K562 (cell line): ENCODE measurements around the gene KCNAB1. TPM values are rescaled to one million over a fixed set of nuclear protein-coding genes. Genes with fewer than 3 reads are reported as not detected.
A peak's percentile ranks its signal among the peaks of the same experiment; 100 is the strongest.

Experiments used
- IRF9 ChIP-seq: fragments of 450-650 bp; IDR thresholded peaks from 2 replicates; pipeline ENCODE4 v1.6.1; 2016; ENCODE audit warnings: missing biosample characterization, missing genetic modification characterization
- L3MBTL2 ChIP-seq: fragments of 450-650 bp; IDR thresholded peaks from 2 replicates; pipeline ENCODE4 v1.6.1; 2016; ENCODE audit warnings: mild to moderate bottlenecking, moderate library complexity
- NCOR1 ChIP-seq: fragments of 450-650 bp; IDR thresholded peaks from 2 replicates; pipeline ENCODE4 v1.6.1; 2016; ENCODE audit warnings: mild to moderate bottlenecking, moderate library complexity
- PKNOX1 ChIP-seq: fragments of 450-650 bp; IDR thresholded peaks from 2 replicates; pipeline ENCODE4 v1.6.1; 2016
- PPARD ChIP-seq: fragments of 250-450 bp; sonication (Bioruptor Pico); IDR thresholded peaks from 2 replicates; pipeline ENCODE4 v1.8.0; 2022; ENCODE audit warnings: inconsistent platforms, mild to moderate bottlenecking, moderate library complexity
- SETDB1 ChIP-seq: IDR thresholded peaks from one replicate; pipeline ENCODE4 v1.6.1; 2012; ENCODE audit warnings: low read length, control low read depth, inconsistent platforms
- SREBF2 ChIP-seq: sonication (generic); formaldehyde crosslinking; IDR thresholded peaks from 2 replicates; pipeline ENCODE4 v1.4.0; 2020; ENCODE audit warnings: mild to moderate bottlenecking, missing genetic modification reagents
- STAT5B ChIP-seq: fragments of 250-450 bp; sonication (Bioruptor Pico); IDR thresholded peaks from 2 replicates; pipeline ENCODE4 v1.8.0; 2021; ENCODE audit warnings: mild to moderate bottlenecking, inconsistent platforms
- ZBTB40 ChIP-seq, 2 experiments: fragments of 450-650 bp in 1 of 2; sonication (generic) in 1 of 2; formaldehyde crosslinking in 1 of 2; IDR thresholded peaks; 2 replicates each; pipeline versions ENCODE4 v1.7.1 to v1.9.0; 2016 to 2022; ENCODE audit warnings: inconsistent platforms in 1 of 2, mild to moderate bottlenecking in 1 of 2, missing genetic modification reagents in 1 of 2
- ZC3H11A ChIP-seq: IDR thresholded peaks from 2 replicates; pipeline ENCODE4 v1.6.1; 2012; ENCODE audit warnings: low read depth, low read length, improper control_type of control experiment
- ZNF592 ChIP-seq: fragments of 450-650 bp; IDR thresholded peaks from 2 replicates; pipeline ENCODE4 v1.6.1; 2017; ENCODE audit warnings: antibody characterized with exemption, mild to moderate bottlenecking
- polyA plus RNA-seq, 8 experiments: library from polyadenylated mRNA; depleted of rRNA in 4 of 8; stranded (reverse) in 5 of 8; unstranded in 3 of 8; fragments of >200 nt; fragmentation: Nextera tagmentation in 2 of 8; fragmentation: Illumina TruSeq in 1 of 8; extraction: Ambion mirVana in 2 of 8; extraction: Trizol in 1 of 8; gene quantifications; 2 replicates each; pipeline versions ENCODE4 v1.2.1 to v1.2.3, GENCODE V29; 2011 to 2014; ENCODE audit warnings: inconsistent platforms in 1 of 8, missing spikeins in 1 of 8
- total RNA-seq, 7 experiments: library from RNA; depleted of rRNA in 6 of 7; stranded (reverse); fragments of >200 nt in 6 of 7; fragmentation: Illumina TruSeq in 2 of 7; extraction: Trizol in 2 of 7; gene quantifications; 2 replicates each; pipeline versions ENCODE4 v1.2.1 to v1.2.3, GENCODE V29; 2011 to 2021; ENCODE audit warnings: low replicate concordance in 1 of 7

KCNAB1 gene
- total and polyA plus RNA-seq, 9 of the 15 experiments (the other 6 are each of a cell fraction or from before 2014, with no cell fraction given), result 0.14 to 1.2 (median 0.51) TPM

- peak; percentile 44 for TF ChIP-seq ZBTB40 (IDR thresholded peaks at IDR 0.05)
- TF ChIP-seq ZBTB40 (CRISPR knock-in tag; IDR thresholded peaks at IDR 0.05), result no peak
- no peak for TF ChIP-seq SETDB1
- no peak for TF ChIP-seq ZNF592
- TF ChIP-seq PKNOX1, result 0 out of 2 replicates have a peak, but pooled peaks have one; percentile 36
- no peak for TF ChIP-seq STAT5B (CRISPR knock-in tag)
- TF ChIP-seq NCOR1, result 0 out of 2 replicates have a peak, but pooled peaks have one; percentile 3
- no peak for TF ChIP-seq L3MBTL2
- TF ChIP-seq IRF9, result no peak
- TF ChIP-seq ZC3H11A, result no peak
- TF ChIP-seq SREBF2 (CRISPR knock-in tag), result no peak
- TF ChIP-seq PPARD, result no peak
These were observed 363.8 kb downstream of the KCNAB1 start (continued) for GRCh38 chr3:156483961-156484787.
